RWPE1 (cell line): Measurements from ENCODE around the gene NFATC4.
"Not testable (repeated sequence)": the region's sequence is repeated elsewhere in the genome, so short reads cannot be mapped to it uniquely, and the experiment has no call there.

ENCODE experiments used
- CTCF ChIA-PET: fragments of 350-600 bp; sonication (Branson Sonifier 250); formaldehyde crosslinking; extraction: SDS; loops from one replicate; lab custom pipeline; 2021; lab: Yijun Ruan, JAX
- POLR2A ChIA-PET: fragments of 400-600 bp; formaldehyde crosslinking; extraction: SDS; loops from one replicate; lab custom pipeline; 2020; ENCODE audit warnings: antibody characterized with exemption; ENCODE audit not compliant: low non-redundant PET; lab: Yijun Ruan, JAX
- DNase-seq: peaks from one replicate; pipeline ENCODE4 v3.0.0; 2012; ENCODE audit warnings: low spot score
- H3K27ac ChIP-seq: fragments of 450-650 bp; 2 replicates; pipeline ENCODE4 v1.5.1; 2017
- TF ChIP-seq, protein P1 (sequence below): fragments of 450-650 bp; conservative IDR thresholded peaks from 2 replicates; pipeline ENCODE4 v1.5.1; 2017; ENCODE audit warnings: low read depth, mild to moderate bottlenecking

NFATC4 gene

DNA sequence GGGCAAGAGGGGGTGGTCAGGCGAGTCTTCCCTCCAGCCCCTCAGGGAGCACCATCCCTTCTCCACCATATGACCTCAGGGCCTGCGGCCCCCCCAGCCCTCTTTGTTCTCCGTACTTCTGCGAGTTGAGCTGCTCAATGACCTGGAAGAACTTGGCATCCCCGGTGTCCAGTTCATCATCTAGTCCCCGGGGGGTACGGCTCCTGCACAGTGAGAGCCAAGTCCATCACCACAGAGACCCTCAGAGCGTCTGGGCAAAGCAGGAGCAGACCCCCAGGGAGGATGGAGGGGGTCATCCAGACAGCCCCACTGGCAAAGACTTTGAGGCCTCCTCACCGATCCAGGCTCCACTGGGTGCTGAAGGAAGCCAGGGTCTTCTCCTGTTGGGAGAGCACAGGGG, 42.0 kb upstream of the NFATC4 start:
- ChIA-PET CTCF (interaction anchor here (0.9 to 2.3 kb wide), 4 partner anchors 17 to 111 kb away, joined by 3 to 11 read pairs (median 7); partner anchors contain the start of genes CIDEB and LTB4R2), POLR2A (no interaction called here)
- TF ChIP-seq, protein P1, sequence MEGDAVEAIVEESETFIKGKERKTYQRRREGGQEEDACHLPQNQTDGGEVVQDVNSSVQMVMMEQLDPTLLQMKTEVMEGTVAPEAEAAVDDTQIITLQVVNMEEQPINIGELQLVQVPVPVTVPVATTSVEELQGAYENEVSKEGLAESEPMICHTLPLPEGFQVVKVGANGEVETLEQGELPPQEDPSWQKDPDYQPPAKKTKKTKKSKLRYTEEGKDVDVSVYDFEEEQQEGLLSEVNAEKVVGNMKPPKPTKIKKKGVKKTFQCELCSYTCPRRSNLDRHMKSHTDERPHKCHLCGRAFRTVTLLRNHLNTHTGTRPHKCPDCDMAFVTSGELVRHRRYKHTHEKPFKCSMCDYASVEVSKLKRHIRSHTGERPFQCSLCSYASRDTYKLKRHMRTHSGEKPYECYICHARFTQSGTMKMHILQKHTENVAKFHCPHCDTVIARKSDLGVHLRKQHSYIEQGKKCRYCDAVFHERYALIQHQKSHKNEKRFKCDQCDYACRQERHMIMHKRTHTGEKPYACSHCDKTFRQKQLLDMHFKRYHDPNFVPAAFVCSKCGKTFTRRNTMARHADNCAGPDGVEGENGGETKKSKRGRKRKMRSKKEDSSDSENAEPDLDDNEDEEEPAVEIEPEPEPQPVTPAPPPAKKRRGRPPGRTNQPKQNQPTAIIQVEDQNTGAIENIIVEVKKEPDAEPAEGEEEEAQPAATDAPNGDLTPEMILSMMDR, result no peak
- no peak for DNase-seq
- no peak overlapping the region for H3K27ac ChIP-seq

DNA sequence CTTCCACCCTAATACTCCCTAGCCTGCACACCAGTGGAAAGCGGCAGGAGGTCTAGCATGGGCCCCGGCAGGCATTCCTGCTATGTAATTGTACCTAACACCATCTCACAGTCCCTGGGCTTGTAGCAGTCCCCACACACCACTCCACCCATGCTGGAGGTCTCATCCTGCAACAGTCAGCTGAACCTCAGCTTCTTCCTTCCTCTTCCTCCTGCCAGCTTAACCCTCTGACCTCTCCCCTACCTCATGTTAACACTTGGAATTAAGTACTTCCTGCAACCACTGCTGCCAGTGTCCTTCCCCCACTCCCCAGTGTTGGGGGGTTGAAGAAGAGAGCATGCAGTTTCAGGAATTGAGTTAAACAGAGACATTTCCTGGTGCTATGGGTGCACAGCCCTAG, 40.7 kb upstream of the NFATC4 start:
- TF ChIP-seq, protein P1, result no peak
- H3K27ac ChIP-seq, result no peak overlapping the region
- DNase-seq, result no peak
- ChIA-PET CTCF (interaction anchor here (0.5 to 3.1 kb wide), 7 partner anchors 9 to 138 kb away, joined by 3 to 19 read pairs (median 9); partner anchors contain the start of genes CIDEB and LTB4R2), POLR2A (interaction anchor here (0.6 to 0.7 kb wide), 3 partner anchors 20 to 115 kb away, joined by 6 to 7 read pairs (median 7); no protein-coding TSS in a partner anchor)

DNA sequence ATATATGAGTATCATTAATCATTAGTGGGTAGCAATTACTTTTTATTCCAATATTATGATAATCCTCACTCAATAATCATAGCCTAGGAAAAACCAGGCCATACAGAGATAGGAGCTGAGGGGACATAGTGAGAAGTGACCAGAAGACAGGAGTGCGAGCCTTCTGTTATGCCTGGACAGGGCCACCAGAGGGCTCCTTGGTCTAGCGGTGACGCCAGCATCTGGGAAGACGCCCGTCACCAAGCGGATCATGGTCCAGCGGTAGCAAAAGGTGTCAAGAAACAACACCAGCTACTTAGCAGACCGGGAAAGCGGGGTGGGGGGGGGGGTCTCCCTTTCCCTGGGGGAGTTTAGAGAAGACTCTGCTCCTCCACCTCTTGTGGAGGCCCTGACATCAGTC, 40.1 kb upstream of the NFATC4 start:
- TF ChIP-seq, protein P1, result peak; percentile 73
- not testable (repeated sequence) for DNase-seq, H3K27ac ChIP-seq
- ChIA-PET CTCF (interaction anchor here (0.9 to 3.1 kb wide), 7 partner anchors 9 to 109 kb away, joined by 3 to 19 read pairs (median 9); partner anchors contain the start of genes CBLN3, CIDEB, KHNYN and LTB4R2), POLR2A (interaction anchor here (0.8 kb wide), 1 partner anchor 104 kb away, joined by 3 read pairs; no protein-coding TSS in a partner anchor)

DNA sequence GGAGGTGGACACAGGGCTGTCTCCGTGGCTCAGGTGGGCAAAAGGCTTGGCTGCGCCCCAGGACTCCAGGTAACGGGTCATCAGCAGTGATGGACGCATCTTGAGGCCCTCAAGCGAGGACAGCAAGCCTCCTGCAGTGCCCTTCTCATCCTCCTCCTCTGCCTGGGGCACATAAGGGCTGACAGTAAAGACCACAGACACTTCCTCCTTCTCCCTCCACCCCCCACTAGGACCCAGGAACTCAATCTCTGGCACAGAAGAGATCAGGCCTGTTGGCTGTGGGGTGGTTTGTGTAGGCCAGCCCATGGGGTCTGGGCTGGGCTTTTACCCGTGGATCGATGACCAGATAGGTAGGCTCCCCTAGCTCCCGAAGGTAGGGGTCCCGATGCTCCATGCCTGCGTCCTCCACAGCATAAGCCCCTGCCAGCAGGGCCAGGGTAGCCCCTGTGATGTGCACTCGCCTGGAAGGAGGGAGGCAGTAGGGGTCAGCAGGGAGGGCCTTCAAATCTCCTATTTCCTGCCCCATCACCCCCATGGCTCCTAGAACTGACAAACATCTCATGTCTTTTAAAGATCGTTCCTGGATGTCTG, 38.8 kb upstream of the NFATC4 start:
- ChIA-PET POLR2A (no interaction called here), CTCF (interaction anchor here (0.6 to 3.1 kb wide), 5 partner anchors 11 to 107 kb away, joined by 3 to 19 read pairs (median 3); partner anchors contain the start of genes CBLN3 and KHNYN)
- no peak for DNase-seq
- TF ChIP-seq, protein P1, result no peak
- no peak overlapping the region for H3K27ac ChIP-seq

DNA sequence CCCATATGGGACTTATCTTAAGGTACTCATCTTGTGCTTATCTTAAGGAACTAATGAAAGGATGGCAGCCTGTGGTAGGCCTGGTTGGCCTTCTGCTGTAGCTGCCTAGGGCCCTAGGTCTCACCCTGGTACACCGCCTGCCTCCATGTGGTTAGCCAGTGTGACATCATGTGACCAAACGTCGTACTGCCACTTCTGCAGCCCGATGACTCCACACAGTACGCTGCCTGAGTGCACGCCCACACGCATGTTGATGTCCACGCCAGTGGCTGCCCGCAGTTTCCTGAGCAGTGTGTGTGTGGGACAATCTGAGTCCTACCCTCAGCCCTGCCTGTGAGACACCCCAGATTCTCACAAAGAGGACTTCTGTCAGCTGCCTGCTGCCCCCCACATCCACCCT, 38.2 kb upstream of the NFATC4 start:
- TF ChIP-seq, protein P1, result no peak
- no peak overlapping the region for H3K27ac ChIP-seq
- ChIA-PET CTCF (interaction anchor here (0.6 to 1.4 kb wide), 3 partner anchors 11 to 107 kb away, joined by 3 to 5 read pairs (median 3); no protein-coding TSS in a partner anchor), POLR2A (no interaction called here)
- no peak for DNase-seq

DNA sequence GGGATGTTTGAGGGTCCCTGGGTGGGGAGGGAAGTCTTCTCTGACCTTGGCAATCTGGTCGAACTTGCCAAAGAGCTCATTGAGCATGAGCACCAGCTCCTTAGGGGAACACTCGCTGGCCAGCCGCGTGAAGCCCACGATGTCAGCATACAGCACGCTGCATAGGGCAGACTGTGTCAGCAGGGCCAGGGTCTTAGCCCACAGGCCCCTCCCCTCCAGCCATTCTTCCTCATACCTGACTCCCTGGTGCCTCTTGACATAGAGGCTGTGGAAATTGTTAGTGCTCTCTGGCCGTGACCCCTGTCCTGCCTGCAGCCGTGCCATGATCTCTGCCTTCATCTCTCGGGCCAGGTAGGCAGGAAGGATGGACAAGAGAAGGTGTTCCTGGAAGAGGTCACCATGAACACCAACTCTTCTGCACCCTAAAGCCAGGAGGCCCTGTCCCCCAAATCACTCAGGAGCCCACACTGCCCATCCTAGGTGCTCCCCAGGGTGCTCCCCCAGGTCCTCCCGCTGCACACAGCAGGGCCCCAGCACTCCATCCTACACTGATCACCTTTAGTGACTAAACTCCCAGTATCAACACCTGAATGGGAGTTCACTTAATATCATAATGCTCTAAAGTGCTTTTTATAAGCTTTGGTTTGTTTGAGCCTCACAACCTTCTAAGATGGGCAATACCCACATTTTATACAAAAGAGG, 36.9 kb upstream of the NFATC4 start:
- POLR2A ChIA-PET, result no interaction called here
- CTCF ChIA-PET, result interaction anchor here (0.6 to 4.0 kb wide), 3 partner anchors 105 to 957 kb away, joined by 3 to 62 read pairs (median 3); no protein-coding TSS in a partner anchor
- H3K27ac ChIP-seq, result 0 out of 2 replicates have a peak overlapping the region, but pooled peaks have one; percentile 11
- TF ChIP-seq, protein P1, result no peak
- DNase-seq, result no peak
